Activated effector memory CD4-positive, alpha-beta T cell treated with Interleukin-2 at 50 U/mL for 16 hours (primary cell): ENCODE data around the gene TRAPPC2L.
"Not testable (repeated sequence)": the region's sequence is repeated elsewhere in the genome, so short reads cannot be mapped to it uniquely, and the experiment has no call there.

Experiments used
- DNase-seq: peaks from one replicate; pipeline ENCODE4 v3.0.0-alpha.2; 2020

The TRAPPC2L gene

DNA sequence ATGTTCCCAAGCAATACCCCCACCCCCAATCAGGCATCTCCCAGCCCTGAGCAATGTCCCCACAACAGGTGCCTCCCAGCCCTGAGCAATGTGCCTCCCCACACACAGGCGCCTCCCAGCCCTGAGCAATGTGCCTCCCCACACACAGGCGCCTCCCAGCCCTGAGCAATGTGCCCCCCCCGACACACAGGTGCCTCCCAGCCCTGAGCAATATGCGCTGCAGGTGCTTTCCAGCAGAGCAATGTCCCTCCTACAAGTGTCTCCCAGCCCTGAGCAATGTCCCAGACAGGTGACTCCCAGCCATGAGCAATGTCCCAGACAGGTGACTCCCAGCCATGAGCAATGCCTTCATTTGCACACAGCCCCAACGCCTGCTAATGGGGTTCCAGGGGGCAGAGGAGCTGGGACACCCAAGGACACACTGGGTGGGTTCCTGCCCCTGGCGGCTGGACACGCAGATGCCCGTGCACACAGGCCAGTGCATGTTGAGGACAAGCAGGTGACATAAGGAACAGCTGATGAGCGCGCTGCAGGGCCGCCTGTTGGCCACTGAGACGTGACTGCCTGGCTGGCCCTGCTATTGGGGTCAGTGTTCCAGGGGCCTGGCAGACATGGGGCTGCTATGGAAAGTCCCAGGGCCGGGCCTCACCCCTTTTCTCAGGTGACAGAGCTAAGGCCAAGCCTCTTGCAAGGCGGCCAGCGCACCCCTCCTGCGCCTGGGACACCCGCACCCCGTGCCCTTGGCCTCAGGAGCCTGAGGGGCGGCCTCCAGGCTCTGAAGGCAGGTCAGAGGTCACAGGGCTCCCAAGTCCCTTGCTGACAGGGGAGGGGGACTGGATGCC lies 36.4 kb downstream of the TRAPPC2L start:
- DNase-seq = no peak

DNA sequence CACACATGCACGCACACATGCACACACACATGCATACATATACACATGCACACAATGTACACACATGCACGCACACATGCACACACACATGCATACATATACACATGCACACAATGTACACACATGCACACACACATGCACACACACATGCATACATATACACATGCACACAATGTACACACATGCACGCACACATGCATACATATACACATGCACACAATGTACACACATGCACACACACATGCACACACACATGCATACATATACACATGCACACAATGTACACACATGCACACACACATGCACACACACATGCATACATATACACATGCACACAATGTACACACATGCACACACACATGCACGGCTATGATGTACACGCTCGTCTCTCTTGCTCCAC lies 37.3 kb downstream of the TRAPPC2L start:
- not testable (repeated sequence) for DNase-seq

DNA sequence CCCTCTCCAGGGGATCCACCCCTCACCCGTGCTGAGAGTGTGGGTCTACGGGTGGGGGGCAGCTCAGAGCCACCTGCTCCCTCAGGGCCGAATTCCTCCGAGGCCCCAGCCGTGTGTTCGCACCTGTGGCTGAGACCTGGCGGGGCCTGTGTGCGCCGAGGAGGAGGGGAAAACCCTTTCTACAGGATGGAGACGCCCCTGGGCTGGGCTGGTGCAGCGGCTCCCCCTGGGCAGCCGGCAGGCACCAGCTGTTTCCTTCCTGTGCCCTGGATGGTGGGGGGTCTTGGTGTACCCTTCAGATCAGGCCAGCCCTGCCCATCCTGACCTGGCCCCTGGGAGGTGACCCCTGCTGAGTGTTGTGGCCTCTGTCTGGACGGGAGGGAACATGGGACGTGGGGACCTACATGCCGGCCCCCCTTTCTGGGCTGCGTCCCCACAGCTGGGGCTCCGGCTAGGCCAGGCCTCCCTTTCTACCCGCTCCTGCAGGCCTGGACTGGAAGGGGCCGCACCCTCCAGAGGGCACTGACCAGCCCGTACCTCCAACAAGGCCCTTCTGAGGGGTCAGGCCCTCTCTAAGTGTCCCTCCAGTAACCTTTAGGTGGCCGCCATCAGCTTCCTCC lies 37.9 kb downstream of the TRAPPC2L start:
- no peak for DNase-seq

DNA sequence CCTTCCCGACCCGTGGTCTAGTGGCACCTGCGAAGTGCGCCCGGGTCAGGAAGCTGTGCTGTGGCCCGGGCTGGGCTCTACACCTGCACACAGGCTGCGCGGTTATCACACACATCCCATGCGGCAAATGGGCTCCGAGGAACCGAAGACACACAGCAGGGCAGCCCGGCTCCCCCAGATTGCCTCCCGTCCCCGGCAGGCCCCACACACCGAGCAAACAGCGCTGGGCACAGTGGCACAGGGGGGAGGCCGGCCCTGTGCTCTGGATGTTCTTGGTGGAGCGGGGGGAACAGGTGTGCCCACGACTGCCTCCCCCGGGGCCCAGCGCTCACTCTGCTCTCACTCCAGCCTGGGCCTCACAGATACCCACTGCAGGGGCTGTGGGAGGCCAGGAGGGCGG lies 38.4 kb downstream of the TRAPPC2L start:
- no peak for DNase-seq

DNA sequence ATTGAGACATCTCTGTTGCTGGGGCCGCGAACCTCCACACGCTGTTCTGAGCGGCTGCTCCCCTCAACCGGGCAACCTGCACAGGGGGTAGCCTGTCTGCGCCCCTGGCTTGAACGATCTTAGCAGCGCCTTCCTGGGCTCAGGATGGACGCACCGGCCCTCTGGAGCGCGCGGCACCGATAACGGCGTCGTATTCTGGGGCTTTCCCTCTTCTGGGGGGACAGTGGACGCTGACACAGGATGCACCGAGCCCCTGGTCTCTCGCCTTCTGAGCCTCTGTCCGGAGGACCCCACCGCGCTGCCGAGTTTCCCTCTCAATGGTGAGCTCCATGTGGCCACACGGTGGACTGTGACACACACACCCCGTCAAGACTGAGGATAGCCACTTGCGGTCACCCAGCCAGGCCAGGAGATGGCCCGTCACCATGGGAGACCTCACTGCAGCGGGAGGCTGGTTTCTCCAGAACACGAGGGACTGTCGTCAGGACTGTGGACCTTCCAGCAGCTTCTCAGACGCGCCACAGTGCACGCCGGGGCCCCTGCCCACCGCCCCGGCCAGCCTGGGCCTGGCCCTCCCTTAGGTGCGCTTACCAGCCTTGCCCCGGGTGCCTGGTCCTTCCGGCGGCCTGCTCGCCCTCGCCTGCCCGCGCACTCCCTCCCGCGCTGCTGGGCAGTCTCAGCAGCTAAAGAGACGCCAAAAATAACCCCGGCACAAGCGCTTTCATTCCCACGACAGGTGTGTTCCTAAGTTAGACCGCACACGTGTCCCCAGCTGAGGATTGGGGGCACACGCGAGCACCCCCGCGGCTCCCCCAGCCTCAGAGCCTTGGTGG lies 39.5 kb downstream of the TRAPPC2L start:
- DNase-seq = no peak

DNA sequence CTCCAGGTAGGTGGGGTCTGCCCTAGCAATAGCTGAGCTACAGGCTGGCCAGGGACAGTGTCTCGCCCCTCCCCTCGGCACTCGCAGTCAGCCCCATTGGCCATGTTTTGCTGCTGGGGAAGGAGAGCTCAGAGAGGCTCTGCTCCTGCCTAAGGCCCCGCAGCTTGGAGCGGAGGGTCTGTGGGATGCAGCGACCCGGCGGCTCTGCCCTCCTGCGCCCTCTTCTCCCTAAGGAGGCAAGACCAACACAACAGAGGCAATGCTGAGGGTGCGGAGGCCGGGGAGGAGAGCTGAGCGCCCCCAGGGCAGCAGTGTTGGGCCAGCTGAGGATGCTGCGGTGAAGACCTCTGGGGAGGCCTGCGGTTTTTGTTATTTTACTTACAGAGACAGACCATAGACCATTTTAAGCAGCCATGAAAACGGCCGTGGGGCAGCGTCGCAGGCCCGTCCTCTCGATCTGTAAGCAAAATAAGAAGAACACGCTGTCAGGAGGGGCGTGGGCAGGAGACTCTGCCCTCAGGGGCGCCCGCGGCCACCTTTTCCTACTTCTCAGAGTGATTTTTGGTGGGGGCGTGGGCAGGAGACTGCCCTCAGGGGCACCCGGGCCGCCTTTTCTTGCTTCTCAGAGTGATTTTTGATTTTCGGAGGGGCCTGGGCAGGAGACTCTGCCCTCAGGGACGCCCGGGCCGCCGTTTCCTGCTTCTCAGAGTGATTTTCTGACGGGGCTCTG lies 40.9 kb downstream of the TRAPPC2L start:
- no peak for DNase-seq

DNA sequence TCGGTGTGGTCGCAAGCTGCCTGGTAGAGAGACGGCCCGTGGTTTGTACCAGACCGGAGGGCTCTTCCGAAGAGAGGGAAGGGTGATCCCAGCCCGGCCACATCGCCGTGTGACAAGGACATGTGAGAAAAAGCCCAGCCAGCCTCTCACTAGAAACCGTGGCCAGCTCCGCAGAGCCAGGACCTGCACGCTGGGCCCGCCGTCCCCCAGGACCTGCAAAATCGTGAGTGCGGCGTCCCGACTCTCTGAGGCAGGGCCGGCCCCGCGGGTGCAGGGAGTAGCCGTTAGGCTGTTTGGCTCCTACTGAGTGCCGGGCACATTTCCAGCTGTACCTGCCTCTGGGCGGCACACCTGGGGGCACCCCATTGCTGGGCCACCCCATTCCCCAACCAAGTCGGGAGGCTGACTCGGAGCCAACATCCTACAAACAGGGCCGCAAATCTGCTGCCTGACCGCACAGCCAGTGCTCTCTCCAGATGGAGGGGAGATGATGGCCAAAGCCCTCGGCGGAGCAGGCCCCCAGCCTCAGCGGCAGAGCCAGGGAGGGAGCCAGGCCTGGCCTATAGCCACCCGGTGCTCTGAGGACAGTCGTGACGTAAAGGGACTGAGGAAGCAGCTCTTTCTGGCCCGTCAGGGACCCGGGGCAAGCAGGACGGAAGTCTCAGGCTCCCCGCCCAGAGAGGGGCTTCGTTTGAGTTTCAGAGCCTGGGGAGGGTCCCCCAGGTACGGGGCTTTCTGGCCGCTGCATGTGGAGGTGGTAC lies 43.2 kb downstream of the TRAPPC2L start:
- no peak for DNase-seq

DNA sequence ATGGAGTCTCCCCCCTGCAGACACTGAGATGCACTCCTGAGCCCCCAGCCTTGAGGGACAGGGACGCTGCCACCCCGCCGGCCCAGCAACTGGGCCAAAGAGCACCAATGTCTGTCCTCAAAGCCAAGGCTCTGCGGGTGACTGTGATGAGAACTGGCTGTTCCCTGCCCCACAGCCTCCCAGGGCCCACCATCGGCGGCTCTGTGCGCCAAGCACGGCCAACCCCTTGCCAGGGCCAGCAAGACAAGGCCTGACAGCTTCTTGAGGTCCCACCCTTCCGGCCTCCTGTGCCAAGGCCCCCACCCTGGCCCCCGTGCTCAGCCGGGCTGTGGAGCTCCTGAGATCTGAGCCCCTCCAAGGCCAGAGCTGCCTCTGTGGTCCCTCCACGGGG lies 43.7 kb downstream of the TRAPPC2L start:
- DNase-seq = no peak

DNA sequence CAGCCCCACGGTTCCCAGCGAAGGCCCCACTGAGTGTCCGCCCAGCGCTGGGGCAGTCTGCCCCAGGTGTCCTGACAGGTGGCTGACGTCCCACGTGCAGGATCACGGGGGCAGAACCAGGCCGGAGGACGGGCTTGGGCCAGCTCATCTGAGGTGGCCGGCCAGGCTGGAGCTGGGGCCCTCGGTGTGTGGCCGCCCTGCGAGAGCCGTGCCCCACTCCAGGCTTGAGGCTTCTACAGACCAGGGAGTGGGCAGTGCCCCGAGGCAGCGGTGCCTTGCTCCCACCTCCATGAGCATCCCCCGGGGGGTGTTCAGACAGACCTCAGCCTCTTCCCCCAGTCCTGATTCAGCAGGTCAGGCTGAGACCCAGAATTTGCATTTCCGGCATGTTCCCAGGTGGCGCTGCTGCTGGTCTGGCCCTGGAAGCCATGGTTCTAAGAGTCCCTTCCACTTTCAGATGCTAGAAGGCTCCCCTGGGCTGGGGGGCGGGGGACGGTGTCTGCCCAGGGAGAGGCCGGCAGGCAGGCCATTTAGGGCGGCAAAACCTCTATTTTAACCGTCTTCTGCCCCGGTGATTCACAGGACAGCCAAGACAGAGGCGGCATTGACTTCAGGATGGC lies 44.9 kb downstream of the TRAPPC2L start:
- DNase-seq = no peak

DNA sequence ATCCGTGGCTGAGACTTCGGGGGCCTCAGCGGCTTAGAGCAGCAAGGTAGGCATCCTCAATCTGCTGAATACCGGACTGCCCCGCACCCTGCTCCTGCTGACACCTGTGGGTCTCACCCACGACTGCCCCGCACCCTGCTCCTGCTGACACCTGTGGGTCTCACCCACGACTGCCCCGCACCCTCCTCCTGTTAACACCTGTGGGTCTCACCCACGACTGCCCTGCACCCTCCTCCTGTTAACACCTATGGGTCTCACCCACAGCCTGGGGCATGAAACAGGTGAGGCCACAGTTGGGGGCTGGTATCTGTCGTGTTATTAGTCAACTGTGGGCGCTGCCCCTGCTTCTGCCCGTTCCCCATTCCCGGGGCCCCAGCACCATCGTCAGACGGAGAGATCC lies 45.8 kb downstream of the TRAPPC2L start:
- DNase-seq = no peak

DNA sequence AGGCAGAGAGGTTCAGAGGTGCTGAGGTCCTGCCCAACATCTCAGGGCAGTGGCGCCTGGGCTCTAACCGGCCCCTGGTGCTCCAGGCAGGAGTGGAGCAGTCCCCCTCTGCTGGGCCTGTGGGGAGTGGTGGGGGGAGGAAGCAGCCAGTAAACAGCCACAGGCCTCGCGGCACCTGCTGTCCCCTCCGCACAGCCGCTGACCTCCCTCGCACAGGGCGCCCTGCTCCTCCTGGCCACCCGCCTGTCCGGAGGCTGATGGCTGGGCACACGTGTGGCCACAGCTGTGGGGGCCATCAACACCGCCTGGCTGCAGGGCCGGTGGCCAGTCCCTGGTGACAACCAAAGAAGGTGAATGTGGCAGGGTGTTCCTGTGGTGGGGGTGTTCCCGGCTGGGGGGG lies 46.3 kb downstream of the TRAPPC2L start:
- no peak for DNase-seq

DNA sequence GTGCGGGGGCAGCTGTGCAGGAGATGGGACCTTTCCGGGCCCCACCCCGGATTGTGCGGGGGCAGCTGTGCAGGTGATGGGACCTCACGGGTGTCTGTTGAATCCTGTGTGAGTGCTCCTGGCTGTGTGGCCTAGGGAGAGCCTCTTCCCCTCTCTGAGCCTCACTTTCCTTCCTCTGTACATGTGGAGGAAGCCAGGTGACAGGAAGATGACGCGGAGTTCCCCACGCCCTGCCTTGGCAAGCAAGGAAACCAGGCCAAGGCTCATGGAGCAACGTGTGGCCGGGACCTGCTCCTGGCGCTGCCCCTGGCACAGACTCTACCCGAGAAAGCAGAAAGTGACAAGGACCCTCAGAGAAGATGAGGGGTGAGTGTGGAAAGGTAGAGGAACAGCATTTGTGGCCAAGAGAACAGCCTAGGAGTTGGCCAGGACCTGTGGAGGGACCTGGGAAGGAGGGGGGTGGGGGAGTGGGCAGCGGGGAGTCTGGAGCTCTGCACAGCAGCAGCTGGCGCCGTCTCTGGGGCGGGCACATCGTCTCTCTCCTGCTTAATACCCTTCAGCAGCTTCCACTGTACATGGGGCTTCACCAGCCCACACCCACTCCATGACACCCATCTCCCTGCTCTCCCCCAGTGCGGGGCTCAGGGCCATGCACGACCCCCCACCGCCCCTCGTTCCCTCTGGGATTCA lies 47.9 kb downstream of the TRAPPC2L start:
- DNase-seq = no peak

DNA sequence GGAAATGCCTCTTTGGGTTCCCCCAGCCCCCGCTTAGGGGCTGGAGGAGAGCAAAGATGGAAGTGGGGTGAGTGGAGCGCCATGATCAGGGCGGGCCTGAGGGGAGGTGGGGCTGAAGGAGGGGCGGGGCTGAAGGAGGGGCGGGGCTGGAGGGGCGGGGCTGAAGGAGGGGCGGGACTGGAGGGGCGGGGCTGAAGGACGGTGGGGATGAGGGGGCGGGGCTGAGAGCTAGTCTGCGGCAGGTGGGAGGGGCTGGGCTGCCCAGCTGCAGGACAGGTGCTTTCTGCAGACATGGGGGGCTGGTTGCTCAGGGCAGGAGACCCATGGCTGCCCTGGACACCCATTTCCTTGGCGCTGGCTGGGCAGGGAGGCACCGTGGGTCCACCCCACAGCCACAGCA lies 48.6 kb downstream of the TRAPPC2L start:
- no peak for DNase-seq

DNA sequence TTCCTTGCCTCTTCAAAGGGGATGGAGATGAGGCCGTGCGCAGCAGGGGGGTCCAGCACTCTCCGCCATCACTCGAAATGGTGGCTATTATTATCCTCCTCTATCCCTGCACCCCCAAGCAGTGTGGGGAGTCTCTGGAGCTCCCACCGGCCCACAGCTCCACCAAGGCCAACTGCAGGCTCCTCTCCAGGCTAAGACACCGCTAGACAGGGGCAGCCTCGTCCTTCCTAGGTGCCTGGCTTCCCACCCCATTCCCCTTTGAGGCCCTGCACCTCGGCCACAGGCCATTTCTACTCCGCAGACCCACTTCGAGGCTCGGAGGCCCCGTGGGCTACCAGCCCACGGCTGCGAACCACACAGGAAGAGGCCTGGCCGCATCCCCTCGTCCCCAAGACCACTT lies 49.1 kb downstream of the TRAPPC2L start:
- DNase-seq = no peak

DNA sequence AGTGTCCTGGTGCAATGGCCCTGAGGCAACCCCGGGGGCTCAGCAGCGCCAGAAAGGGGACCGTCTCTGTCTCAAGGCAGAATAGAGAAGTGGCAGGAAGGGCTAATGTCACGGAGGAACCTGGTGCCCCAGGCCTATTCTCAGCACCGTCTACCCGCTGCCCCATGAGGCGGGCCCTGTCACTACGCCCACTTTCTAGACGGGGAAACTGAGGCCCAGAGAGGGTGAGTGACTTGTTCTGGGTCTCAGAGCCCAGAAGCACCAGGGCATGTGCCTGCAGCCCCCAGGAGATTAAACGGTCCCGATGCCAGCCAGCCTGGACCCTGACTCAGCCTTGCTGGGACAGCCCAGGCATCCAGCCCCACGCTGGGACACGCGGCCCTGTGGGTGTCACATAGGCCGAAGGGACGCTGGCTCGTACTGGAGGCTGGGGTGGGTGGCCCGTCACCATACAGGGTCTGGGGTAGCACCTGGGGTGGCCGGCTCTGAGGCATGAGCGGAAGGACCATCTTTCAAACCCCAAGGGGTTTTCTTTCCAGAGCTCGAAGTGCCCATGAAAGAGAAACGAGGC lies 49.7 kb downstream of the TRAPPC2L start:
- no peak for DNase-seq

DNA sequence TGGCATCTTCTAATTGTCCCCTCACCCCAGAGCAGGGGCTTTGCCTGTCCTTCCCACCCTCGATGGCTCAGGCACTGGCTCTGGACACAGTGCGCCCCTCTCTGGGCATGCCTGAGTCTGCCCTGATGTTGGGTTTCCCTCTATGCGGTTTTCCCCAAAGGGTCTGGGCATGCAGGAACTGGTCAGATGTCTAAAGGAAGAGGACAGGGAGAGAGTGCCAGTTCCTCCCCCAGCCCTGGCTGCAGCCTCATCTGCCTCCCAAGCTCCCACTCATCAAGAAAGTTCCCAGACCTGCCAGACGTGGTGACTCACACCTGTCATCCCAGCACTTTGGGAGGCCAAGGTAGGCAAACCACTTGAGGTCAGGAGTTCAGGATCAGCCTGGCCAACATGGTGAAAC lies 50.8 kb downstream of the TRAPPC2L start:
- DNase-seq = no peak

DNA sequence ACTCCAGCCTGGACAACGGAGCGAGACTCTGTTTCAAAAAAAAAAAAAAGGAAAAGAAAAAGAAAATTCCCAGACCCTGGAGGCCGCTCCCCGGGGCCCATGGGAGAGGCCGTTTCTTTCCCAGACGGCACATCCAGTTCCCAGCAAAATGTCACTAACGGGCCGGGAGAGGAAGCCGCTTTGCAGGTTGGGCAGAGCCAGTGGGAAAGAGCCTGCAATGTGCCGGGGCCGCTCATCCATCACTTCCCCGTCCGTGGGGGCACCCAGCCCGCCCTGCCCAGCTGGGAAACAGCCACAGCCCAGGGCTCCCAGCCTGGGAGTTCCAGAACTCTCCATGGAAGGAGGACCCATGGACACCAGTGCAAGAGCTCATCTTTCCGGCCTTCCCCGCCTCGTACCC lies 51.4 kb downstream of the TRAPPC2L start:
- DNase-seq = no peak

DNA sequence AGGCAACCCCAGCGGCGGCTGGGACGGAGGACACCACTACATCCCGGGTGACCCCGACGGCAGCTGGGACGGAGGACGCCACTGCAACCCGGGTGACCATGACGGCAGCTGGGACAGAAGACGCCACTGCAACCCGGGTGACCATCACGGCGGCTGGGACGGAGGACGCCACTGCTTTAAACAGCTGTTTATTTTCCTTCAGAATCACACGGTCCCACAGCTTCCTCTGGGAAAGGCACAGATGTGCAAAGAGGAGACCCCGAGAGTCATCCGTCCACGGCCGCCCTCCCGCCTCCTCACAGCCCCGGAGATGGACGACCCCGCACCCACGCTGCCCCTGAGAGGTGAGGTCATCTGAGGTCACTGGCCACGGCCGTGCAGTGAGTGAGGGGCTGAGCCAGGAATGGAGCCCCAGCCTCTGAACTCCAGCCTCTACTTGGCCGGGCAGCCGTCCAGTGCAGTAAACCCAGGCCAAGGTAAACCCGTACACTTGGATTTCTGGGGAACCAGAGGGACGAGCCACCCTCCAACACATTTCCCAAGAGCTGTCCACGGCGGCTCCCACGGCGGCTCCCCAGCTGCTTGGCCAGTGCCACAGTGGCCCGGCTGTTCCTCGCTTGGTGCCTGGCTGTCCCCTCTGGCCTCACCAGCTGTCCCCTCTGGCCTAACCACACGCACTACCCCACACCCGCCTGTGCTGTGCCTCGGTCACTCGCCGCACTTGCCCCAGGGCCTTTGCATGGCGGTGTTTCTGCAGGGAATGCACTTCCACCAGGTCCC lies 52.7 kb downstream of the TRAPPC2L start:
- DNase-seq = no peak

DNA sequence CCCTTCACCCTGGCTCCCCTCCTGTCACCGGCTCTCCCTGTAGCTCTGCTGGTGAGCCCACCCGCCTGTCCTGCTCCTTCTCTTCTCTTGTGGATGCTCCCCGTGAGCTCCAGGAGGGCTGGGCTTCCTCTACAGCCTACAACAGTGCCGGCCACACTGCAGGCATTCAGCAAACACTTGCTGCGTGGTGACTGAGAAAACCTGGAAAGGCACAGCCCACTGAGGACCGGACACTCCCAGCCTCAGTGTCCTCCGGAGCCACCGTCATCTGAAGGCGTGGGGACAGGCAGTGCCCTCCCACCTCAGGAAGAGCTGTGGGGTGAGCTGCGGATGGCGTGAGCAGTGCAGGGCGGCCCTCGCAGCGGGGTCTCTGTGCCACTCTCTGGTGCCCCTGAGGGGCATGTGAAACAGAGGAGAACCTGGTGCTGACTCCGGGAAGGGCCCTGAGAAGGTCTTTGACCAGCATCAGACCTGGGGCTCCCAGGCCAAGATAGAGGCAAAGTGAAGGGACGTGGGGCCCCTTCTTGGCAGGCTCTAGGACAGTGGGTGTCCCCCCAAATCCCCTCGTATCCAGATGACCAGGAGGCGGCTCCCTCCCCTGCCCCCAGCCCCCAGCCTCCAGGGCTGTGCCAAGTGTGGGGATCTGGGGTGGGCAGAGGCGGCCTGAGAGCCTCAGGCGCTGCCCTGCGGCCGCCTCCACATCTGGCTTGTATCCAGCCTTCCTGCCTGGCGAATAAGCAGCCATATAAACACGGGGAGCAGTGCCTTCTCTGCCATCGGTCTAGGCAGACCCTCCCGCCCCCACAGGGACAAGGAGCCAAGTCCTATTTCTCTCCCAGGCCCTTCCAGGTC lies 53.6 kb downstream of the TRAPPC2L start:
- DNase-seq = no peak
